K562 (cell line): ENCODE data around the gene MBOAT2. TPM values are rescaled to one million over a fixed set of nuclear protein-coding genes. Genes with fewer than 3 reads are reported as not detected.

ENCODE experiments used
- ARID2 ChIP-seq: fragments of 450-650 bp; IDR thresholded peaks from 2 replicates; pipeline ENCODE4 v1.6.1; 2017; ENCODE audit warnings: antibody characterized with exemption, mild to moderate bottlenecking
- CHD2 ChIP-seq: IDR thresholded peaks from 2 replicates; pipeline ENCODE4 v1.6.1; 2011; ENCODE audit warnings: low read depth, low read length
- GTF2A2 ChIP-seq: IDR thresholded peaks from 2 replicates; pipeline ENCODE4 v1.6.1; 2016; ENCODE audit warnings: mild to moderate bottlenecking, missing genetic modification characterization, missing compliant biosample characterization
- MCM3 ChIP-seq: fragments of 450-650 bp; IDR thresholded peaks from 2 replicates; pipeline ENCODE4 v1.6.1; 2016
- NONO ChIP-seq, 2 experiments: fragments of 200-400 bp in 1 of 2; fragments of 450-650 bp in 1 of 2; formaldehyde crosslinking in 1 of 2; IDR thresholded peaks; 2 replicates each; pipeline ENCODE4 v1.6.1; 2017; ENCODE audit warnings: low read depth in 2 of 2, mild to moderate bottlenecking in 2 of 2, moderate library complexity in 2 of 2, low read length in 1 of 2
- POLR2AphosphoS2 ChIP-seq: IDR thresholded peaks from 2 replicates; pipeline ENCODE4 v1.6.1; 2012; ENCODE audit warnings: low read length, improper control_type of control experiment
- POLR3A ChIP-seq: IDR thresholded peaks from 2 replicates; pipeline ENCODE4 v1.6.1; 2011; ENCODE audit warnings: borderline replicate concordance, mild to moderate bottlenecking, moderate library complexity; ENCODE audit not compliant: insufficient read length, insufficient read depth; ENCODE audit errors: extremely low read depth
- RUNX1 ChIP-seq: sonication (generic); IDR thresholded peaks from 2 replicates; pipeline ENCODE4 v1.6.1; 2016; ENCODE audit warnings: antibody characterized with exemption, low read depth
- SP2 ChIP-seq: IDR thresholded peaks from 2 replicates; pipeline ENCODE4 v1.6.1; 2011; ENCODE audit warnings: mild to moderate bottlenecking, low read depth, low read length, moderate library complexity; ENCODE audit not compliant: poor library complexity, severe bottlenecking; ENCODE audit errors: extremely low read depth
- TAF1 ChIP-seq: IDR thresholded peaks from 2 replicates; pipeline ENCODE4 v1.6.1; 2011; ENCODE audit warnings: mild to moderate bottlenecking, low read length, moderate library complexity; ENCODE audit not compliant: insufficient read depth, control insufficient read depth, severe bottlenecking; ENCODE audit errors: extremely low read depth
- TARDBP ChIP-seq: fragments of 450-650 bp; IDR thresholded peaks from 2 replicates; pipeline ENCODE4 v1.6.1; 2016
- TFAM ChIP-seq: fragments of 250-450 bp; sonication (Bioruptor Pico); conservative IDR thresholded peaks from 2 replicates; pipeline ENCODE4 v1.5.0; 2021; ENCODE audit warnings: mild to moderate bottlenecking, moderate library complexity
- ZC3H11A ChIP-seq: IDR thresholded peaks from 2 replicates; pipeline ENCODE4 v1.6.1; 2012; ENCODE audit warnings: low read depth, low read length, improper control_type of control experiment
- polyA plus RNA-seq, 8 experiments: library from polyadenylated mRNA; depleted of rRNA in 4 of 8; stranded (reverse) in 5 of 8; unstranded in 3 of 8; fragments of >200 nt; fragmentation: Nextera tagmentation in 2 of 8; fragmentation: Illumina TruSeq in 1 of 8; extraction: Ambion mirVana in 2 of 8; extraction: Trizol in 1 of 8; gene quantifications; 2 replicates each; pipeline versions ENCODE4 v1.2.1 to v1.2.3, GENCODE V29; 2011 to 2014; ENCODE audit warnings: inconsistent platforms in 1 of 8, missing spikeins in 1 of 8
- total RNA-seq, 7 experiments: library from RNA; depleted of rRNA in 6 of 7; stranded (reverse); fragments of >200 nt in 6 of 7; fragmentation: Illumina TruSeq in 2 of 7; extraction: Trizol in 2 of 7; gene quantifications; 2 replicates each; pipeline versions ENCODE4 v1.2.1 to v1.2.3, GENCODE V29; 2011 to 2021; ENCODE audit warnings: low replicate concordance in 1 of 7
- TF ChIP-seq, protein P1 (sequence below): sonication (generic); IDR thresholded peaks from 2 replicates; pipeline ENCODE4 v1.6.1; 2016
- TF ChIP-seq, protein P2 (sequence below): sonication (generic); formaldehyde crosslinking; IDR thresholded peaks from 2 replicates; pipeline ENCODE4 v1.8.1; 2023; ENCODE audit warnings: mild to moderate bottlenecking, missing genetic modification reagents
- TF ChIP-seq, protein P3 (sequence below): fragments of 250-450 bp; sonication (Bioruptor Pico); IDR thresholded peaks from 2 replicates; pipeline ENCODE4 v1.4.0; 2020; ENCODE audit warnings: borderline replicate concordance
- TF ChIP-seq, protein P4 (sequence below): fragments of 250-450 bp; sonication (Bioruptor Pico); IDR thresholded peaks from 2 replicates; pipeline ENCODE4 v1.5.0; 2022; ENCODE audit warnings: mild to moderate bottlenecking

The MBOAT2 gene
- total and polyA plus RNA-seq, 9 of the 15 experiments (the other 6 are each of a cell fraction or from before 2014, with no cell fraction given) = 8.4 to 122 (median 27.6) TPM

DNA sequence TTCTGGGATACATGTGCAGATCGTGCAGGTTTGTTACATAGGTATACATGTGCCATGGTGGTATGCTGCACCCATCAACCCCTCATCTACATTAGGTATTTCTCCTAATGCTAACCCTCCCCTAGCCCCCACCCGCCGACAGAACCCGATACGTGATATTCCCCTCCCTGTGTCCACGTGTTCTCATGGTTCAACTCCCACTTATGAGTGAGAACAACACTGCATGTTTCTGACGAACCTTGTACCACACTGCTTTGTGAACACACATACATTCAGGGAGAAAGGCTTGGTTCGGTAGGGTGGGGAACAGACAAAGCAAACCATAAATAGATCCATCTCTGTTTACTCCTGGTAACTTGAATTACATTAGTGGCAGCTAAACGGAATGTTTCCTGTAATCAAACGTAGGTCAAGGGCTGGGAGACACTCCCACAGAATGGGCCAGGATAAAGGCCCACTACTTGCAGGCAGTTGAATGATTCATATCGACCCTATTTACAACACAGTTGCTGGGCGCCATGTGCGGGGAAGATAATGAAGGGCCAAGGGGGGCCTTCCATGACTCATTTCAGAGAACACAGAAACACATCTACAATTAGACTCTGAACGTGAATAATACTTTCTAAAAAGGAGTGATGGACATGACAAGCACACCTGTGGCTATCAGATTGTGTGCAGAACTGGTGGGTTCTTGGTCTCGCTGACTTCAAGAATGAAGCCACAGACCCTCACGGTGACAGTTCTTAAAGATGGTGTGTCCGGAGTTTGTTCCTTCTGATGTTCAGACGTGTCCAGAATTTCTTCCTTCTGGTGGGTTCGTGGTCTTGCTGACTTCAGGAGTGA lies 109.3 kb downstream of the MBOAT2 start (continued):
- TF ChIP-seq RUNX1 = 0 out of 2 replicates have a peak, but pooled peaks have one; percentile 43
- no peak for TF ChIP-seq TARDBP
- TF ChIP-seq POLR3A = no peak
- TF ChIP-seq, protein P1, sequence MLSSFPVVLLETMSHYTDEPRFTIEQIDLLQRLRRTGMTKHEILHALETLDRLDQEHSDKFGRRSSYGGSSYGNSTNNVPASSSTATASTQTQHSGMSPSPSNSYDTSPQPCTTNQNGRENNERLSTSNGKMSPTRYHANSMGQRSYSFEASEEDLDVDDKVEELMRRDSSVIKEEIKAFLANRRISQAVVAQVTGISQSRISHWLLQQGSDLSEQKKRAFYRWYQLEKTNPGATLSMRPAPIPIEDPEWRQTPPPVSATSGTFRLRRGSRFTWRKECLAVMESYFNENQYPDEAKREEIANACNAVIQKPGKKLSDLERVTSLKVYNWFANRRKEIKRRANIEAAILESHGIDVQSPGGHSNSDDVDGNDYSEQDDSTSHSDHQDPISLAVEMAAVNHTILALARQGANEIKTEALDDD = peak; percentile 78; the same call in 1 of the 2 replicates
- no peak for TF ChIP-seq MCM3
- no peak for TF ChIP-seq ZC3H11A
- TF ChIP-seq ARID2 = no peak
- TF ChIP-seq POLR2AphosphoS2 = no peak
- TF ChIP-seq SP2 = no peak
- TF ChIP-seq, protein P2, sequence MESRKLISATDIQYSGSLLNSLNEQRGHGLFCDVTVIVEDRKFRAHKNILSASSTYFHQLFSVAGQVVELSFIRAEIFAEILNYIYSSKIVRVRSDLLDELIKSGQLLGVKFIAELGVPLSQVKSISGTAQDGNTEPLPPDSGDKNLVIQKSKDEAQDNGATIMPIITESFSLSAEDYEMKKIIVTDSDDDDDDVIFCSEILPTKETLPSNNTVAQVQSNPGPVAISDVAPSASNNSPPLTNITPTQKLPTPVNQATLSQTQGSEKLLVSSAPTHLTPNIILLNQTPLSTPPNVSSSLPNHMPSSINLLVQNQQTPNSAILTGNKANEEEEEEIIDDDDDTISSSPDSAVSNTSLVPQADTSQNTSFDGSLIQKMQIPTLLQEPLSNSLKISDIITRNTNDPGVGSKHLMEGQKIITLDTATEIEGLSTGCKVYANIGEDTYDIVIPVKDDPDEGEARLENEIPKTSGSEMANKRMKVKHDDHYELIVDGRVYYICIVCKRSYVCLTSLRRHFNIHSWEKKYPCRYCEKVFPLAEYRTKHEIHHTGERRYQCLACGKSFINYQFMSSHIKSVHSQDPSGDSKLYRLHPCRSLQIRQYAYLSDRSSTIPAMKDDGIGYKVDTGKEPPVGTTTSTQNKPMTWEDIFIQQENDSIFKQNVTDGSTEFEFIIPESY (CRISPR knock-in tag) = no peak
- no peak for TF ChIP-seq CHD2
- TF ChIP-seq NONO (IDR thresholded peaks at IDR 0.05; ENCODE audit: low read depth in 2 of 2, low read length in 1 of 2) = no peak
- no peak for TF ChIP-seq GTF2A2 (tag)
- TF ChIP-seq, protein P3, sequence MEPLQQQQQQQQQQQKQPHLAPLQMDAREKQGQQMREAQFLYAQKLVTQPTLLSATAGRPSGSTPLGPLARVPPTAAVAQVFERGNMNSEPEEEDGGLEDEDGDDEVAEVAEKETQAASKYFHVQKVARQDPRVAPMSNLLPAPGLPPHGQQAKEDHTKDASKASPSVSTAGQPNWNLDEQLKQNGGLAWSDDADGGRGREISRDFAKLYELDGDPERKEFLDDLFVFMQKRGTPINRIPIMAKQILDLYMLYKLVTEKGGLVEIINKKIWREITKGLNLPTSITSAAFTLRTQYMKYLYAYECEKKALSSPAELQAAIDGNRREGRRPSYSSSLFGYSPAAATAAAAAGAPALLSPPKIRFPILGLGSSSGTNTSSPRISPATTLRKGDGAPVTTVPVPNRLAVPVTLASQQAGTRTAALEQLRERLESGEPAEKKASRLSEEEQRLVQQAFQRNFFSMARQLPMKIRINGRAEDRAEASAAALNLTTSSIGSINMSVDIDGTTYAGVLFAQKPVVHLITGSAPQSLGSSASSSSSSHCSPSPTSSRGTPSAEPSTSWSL (CRISPR knock-in tag) = no peak
- no peak for TF ChIP-seq TAF1
- TF ChIP-seq, protein P4, sequence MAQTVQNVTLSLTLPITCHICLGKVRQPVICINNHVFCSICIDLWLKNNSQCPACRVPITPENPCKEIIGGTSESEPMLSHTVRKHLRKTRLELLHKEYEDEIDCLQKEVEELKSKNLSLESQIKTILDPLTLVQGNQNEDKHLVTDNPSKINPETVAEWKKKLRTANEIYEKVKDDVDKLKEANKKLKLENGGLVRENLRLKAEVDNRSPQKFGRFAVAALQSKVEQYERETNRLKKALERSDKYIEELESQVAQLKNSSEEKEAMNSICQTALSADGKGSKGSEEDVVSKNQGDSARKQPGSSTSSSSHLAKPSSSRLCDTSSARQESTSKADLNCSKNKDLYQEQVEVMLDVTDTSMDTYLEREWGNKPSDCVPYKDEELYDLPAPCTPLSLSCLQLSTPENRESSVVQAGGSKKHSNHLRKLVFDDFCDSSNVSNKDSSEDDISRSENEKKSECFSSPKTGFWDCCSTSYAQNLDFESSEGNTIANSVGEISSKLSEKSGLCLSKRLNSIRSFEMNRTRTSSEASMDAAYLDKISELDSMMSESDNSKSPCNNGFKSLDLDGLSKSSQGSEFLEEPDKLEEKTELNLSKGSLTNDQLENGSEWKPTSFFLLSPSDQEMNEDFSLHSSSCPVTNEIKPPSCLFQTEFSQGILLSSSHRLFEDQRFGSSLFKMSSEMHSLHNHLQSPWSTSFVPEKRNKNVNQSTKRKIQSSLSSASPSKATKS (CRISPR knock-in tag) = no peak
- TF ChIP-seq TFAM = no peak
